Measurements from ENCODE around the gene ARID4B. TPM values are rescaled to one million over a fixed set of nuclear protein-coding genes. Genes with fewer than 3 reads are reported as not detected.

The ARID4B gene
- total and polyA plus RNA-seq, 7 donors = 8.1 to 41.7 (median 30.1) TPM

DNA sequence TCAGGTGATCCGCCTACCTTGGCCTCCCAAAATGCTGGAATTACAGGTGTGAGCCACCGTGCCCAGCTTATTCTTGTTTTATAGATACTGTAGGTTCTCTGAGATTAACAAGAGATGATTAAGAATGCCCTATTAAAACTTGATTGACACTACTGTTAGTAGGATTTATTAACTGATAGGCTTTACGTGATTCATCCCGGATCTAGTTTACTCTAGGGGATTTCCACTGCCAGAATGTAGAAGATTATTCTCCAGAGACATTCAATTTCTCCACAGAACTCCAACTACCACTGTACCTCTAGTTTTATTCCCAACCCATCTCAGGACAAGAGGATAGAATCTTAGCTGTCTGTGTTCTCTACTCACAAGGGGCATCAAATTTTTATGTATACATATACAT lies 140.7 kb downstream of the ARID4B start:
- TF ChIP-seq POLR2AphosphoS5 (IDR thresholded peaks at IDR 0.05) (no peak), POLR2A (IDR thresholded peaks at IDR 0.05) (no peak), EP300 (IDR thresholded peaks at IDR 0.05) (no peak), CTCF (IDR thresholded peaks at IDR 0.05) (no peak)
- DNase-seq = no peak
- Histone ChIP-seq H3K4me1 (no peaks in the 10 kb centered on the region), H3K27ac (no peak overlapping the region), H3K4me3 (no peak overlapping the region), H3K27me3 (no peaks in the 10 kb centered on the region), H3K9me3 (no peaks in the 10 kb centered on the region), H3K36me3 (peaks cover 0 to 16% (median 3%) of the 10 kb centered on the region in 4 donors)
- WGBS, 2 donors = 89 to 92% methylated on average over 4 of the region's 4 CpGs
- intact Hi-C loops (cut with DNase I) = no loop called here

DNA sequence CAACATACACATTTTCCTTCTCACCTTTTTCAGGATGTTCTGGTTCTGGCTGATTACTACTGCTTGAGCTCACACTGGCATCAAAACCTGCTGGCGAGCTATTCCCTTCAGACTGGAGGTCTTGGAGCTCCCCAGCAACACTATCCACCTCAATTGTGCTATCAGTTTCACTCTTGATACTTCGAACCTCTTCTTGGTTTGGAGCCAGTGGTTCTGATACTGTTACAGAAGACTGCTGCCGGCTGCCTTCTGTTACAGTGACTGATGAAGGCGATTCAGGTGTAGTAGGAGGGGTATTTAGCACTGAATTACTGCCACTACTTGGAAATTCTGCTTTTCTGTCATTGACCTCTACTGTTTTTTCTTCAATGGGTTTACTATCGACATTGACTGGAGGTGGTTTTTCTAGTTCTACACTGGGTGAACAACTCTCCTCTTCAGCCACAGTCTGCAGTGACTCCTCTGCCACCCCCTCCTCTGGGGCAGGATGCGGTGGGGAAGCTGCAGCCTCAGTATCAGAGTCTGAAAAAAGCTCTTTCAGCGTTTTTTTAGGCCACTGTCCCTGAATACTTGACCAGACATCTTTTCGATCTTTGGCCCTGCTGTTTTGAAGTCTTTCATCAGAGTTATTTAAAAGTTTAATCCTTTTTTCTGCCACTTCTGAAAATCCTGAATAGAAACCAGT lies 146.3 kb downstream of the ARID4B start:
- Histone ChIP-seq H3K27me3 (no peaks in the 10 kb centered on the region), H3K4me1 (no peaks in the 10 kb centered on the region), H3K27ac (no peak overlapping the region), H3K36me3 (peaks cover 10 to 36% (median 20%) of the 10 kb centered on the region in 4 donors), H3K9me3 (no peaks in the 10 kb centered on the region), H3K4me3 (no peak overlapping the region)
- TF ChIP-seq POLR2A (IDR thresholded peaks at IDR 0.05) = no peak
- TF ChIP-seq POLR2AphosphoS5 (IDR thresholded peaks at IDR 0.05) = no peak
- no peak for TF ChIP-seq CTCF (IDR thresholded peaks at IDR 0.05)
- TF ChIP-seq EP300 (IDR thresholded peaks at IDR 0.05) = no peak
- DNase-seq = no peak
- 88 to 90% methylated on average over 8 of the region's 8 CpGs for WGBS, 2 donors
- intact Hi-C loops (cut with DNase I) = no loop called here

- DNase-seq = no peak
- Histone ChIP-seq H3K27me3 (no peaks in the 10 kb centered on the region), H3K36me3 (peaks cover 13 to 42% (median 24%) of the 10 kb centered on the region in 4 donors), H3K9me3 (no peaks in the 10 kb centered on the region), H3K27ac (no peak overlapping the region), H3K4me1 (no peaks in the 10 kb centered on the region), H3K4me3 (no peak overlapping the region)
- intact Hi-C loops (cut with DNase I) = no loop called here
- 93 to 96% methylated on average over 5 of the region's 5 CpGs for WGBS, 2 donors
- TF ChIP-seq EP300 (IDR thresholded peaks at IDR 0.05) (no peak), POLR2A (IDR thresholded peaks at IDR 0.05) (no peak), CTCF (IDR thresholded peaks at IDR 0.05) (no peak), POLR2AphosphoS5 (IDR thresholded peaks at IDR 0.05) (no peak)
These were observed 147.0 kb downstream of the ARID4B start for GRCh38 chr1:235180916-235181460.

DNA sequence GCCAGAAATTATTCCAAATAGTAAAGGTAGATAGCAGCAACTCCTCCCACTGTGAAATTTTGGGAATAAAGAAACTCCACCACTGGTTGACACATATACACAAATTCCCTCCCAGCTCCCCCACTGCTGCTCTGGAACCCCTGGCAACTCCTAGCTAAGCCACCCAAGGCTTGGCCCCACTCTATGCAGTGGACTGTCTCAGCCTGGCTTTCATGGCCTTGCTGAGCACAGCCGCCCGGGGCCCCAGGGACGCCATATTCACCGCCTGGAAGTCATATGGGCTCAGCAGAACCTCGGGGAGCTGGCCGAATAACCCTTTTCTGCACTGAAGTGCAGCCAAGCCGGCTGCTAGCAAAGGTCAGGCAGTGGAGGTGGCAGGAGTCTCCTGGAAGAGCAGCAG lies 151.5 kb downstream of the ARID4B start:
- Histone ChIP-seq H3K36me3 (peaks cover 27 to 67% (median 32%) of the 10 kb centered on the region in 4 donors), H3K27ac (no peak overlapping the region), H3K27me3 (no peaks in the 10 kb centered on the region), H3K9me3 (no peaks in the 10 kb centered on the region), H3K4me3 (no peak overlapping the region), H3K4me1 (no peaks in the 10 kb centered on the region)
- no peak for TF ChIP-seq POLR2A (IDR thresholded peaks at IDR 0.05)
- no peak for TF ChIP-seq CTCF (IDR thresholded peaks at IDR 0.05)
- TF ChIP-seq POLR2AphosphoS5 (IDR thresholded peaks at IDR 0.05) = no peak
- 94 to 95% methylated on average over 7 of the region's 7 CpGs for WGBS, 2 donors
- intact Hi-C loops (cut with DNase I) = no loop called here
- DNase-seq = no peak

Measured in sigmoid colon (tissue), 7 donors.